Ishikawa (cell line): ENCODE measurements around the gene HIF1AN.

ENCODE experiments used
- CEBPB ChIP-seq: IDR thresholded peaks from 2 replicates; pipeline ENCODE4 v1.6.1; 2012
- CREB1 ChIP-seq: IDR thresholded peaks from 2 replicates; pipeline ENCODE4 v1.6.1; 2012; ENCODE audit warnings: low read depth
- EP300 ChIP-seq: IDR thresholded peaks from 2 replicates; pipeline ENCODE4 v1.6.1; 2012; ENCODE audit warnings: borderline replicate concordance
- FOXM1 ChIP-seq: IDR thresholded peaks from 2 replicates; pipeline ENCODE4 v1.6.1; 2012; ENCODE audit warnings: low read depth, borderline replicate concordance
- MAX ChIP-seq: IDR thresholded peaks from 2 replicates; pipeline ENCODE4 v1.6.1; 2012
- RAD21 ChIP-seq: IDR thresholded peaks from 2 replicates; pipeline ENCODE4 v1.6.1; 2012; ENCODE audit warnings: low read depth
- REST ChIP-seq: IDR thresholded peaks from 2 replicates; pipeline ENCODE4 v1.6.1; 2012; ENCODE audit warnings: low read depth, mild to moderate bottlenecking
- TAF1 ChIP-seq: IDR thresholded peaks from 2 replicates; pipeline ENCODE4 v1.6.1; 2012; ENCODE audit warnings: low read depth, mild to moderate bottlenecking
- TCF12 ChIP-seq: IDR thresholded peaks from 2 replicates; pipeline ENCODE4 v1.6.1; 2012; ENCODE audit warnings: low read depth
- TEAD4 ChIP-seq: IDR thresholded peaks from 2 replicates; pipeline ENCODE4 v1.6.1; 2012
- USF1 ChIP-seq: IDR thresholded peaks from 2 replicates; pipeline ENCODE4 v1.6.1; 2012
- YY1 ChIP-seq: IDR thresholded peaks from 2 replicates; pipeline ENCODE4 v1.6.1; 2012; ENCODE audit warnings: low read depth
- ZBTB7A ChIP-seq: IDR thresholded peaks from 2 replicates; pipeline ENCODE4 v1.6.1; 2012; ENCODE audit warnings: low read depth

- no peak for TF ChIP-seq FOXM1
- no peak for TF ChIP-seq MAX
- no peak for TF ChIP-seq TAF1
- no peak for TF ChIP-seq EP300
- no peak for TF ChIP-seq TCF12
- TF ChIP-seq USF1 = no peak
- TF ChIP-seq CREB1 = no peak
- no peak for TF ChIP-seq CEBPB
- TF ChIP-seq RAD21 = no peak
- TF ChIP-seq REST = no peak
- no peak for TF ChIP-seq ZBTB7A
- no peak for TF ChIP-seq TEAD4
- no peak for TF ChIP-seq YY1
Measured at GRCh38 chr10:100544950-100545349, 9.2 kb downstream of the HIF1AN start.
